ENCODE results near the gene DGKE. TPM values are rescaled to one million over a fixed set of nuclear protein-coding genes. Genes with fewer than 3 reads are reported as not detected.

The DGKE gene
- total and polyA plus RNA-seq, 2 experiments from 2014 or later = 1.2 to 5.5 TPM

DNA sequence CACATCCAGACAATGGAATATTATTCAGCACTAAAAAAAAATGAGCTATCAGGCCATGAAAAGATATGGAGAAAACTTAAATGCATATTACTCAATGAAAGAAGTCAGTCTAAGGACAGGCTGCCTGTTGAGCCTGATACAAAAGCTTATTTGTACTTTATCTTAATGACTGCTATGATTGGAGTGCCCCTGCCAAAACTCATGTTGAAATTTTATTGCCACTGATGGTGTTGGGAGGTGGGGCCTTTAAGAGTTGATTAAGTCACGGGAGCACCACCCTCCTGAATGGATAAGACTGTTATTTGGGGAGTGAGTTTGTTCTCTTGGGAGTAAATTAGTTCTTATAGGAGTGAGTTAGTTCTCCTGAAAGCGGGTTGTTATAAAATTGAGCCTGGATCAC, 10.1 kb upstream of the DGKE start:
- no peaks in the 10 kb centered on the region for H3K9me3 ChIP-seq (ENCODE audit: low read depth)
- H3K4me2 ChIP-seq = no peak overlapping the region
- no peaks in the 10 kb centered on the region for H4K20me1 ChIP-seq (ENCODE audit: insufficient read depth, poor library complexity, severe bottlenecking)
- no peak overlapping the region for H3K27ac ChIP-seq
- no peaks in the 10 kb centered on the region for H3K79me2 ChIP-seq
- no peaks in the 10 kb centered on the region for H3K9me2 ChIP-seq (replicated peaks; ENCODE audit: insufficient read depth)
- WGBS (ENCODE audit: low lambda C conversion rate, missing lambda C conversion rate) = 80% methylated on average over 2 of the region's 2 CpGs
- H3K4me1 ChIP-seq (ENCODE audit: insufficient read depth) = no peaks in the 10 kb centered on the region
- H3K36me3 ChIP-seq (replicated peaks; ENCODE audit: insufficient read depth, low read depth) = no peaks in the 10 kb centered on the region
- TF ChIP-seq, protein P1, sequence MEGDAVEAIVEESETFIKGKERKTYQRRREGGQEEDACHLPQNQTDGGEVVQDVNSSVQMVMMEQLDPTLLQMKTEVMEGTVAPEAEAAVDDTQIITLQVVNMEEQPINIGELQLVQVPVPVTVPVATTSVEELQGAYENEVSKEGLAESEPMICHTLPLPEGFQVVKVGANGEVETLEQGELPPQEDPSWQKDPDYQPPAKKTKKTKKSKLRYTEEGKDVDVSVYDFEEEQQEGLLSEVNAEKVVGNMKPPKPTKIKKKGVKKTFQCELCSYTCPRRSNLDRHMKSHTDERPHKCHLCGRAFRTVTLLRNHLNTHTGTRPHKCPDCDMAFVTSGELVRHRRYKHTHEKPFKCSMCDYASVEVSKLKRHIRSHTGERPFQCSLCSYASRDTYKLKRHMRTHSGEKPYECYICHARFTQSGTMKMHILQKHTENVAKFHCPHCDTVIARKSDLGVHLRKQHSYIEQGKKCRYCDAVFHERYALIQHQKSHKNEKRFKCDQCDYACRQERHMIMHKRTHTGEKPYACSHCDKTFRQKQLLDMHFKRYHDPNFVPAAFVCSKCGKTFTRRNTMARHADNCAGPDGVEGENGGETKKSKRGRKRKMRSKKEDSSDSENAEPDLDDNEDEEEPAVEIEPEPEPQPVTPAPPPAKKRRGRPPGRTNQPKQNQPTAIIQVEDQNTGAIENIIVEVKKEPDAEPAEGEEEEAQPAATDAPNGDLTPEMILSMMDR (IDR thresholded peaks at IDR 0.05; ENCODE audit: poor library complexity) = no peak
- TF ChIP-seq EZH2 (IDR thresholded peaks at IDR 0.05; ENCODE audit: borderline replicate concordance) (no peak), EZH2phosphoT487 (IDR thresholded peaks at IDR 0.05; ENCODE audit: low read depth, severe bottlenecking, unreplicated experiment) (no peak)
- H2AFZ ChIP-seq = no peak overlapping the region
- H3K4me3 ChIP-seq = no peak overlapping the region
- H3K27me3 ChIP-seq = no peaks in the 10 kb centered on the region
- DNase-seq (ENCODE audit: low spot score) = no peak

DNA sequence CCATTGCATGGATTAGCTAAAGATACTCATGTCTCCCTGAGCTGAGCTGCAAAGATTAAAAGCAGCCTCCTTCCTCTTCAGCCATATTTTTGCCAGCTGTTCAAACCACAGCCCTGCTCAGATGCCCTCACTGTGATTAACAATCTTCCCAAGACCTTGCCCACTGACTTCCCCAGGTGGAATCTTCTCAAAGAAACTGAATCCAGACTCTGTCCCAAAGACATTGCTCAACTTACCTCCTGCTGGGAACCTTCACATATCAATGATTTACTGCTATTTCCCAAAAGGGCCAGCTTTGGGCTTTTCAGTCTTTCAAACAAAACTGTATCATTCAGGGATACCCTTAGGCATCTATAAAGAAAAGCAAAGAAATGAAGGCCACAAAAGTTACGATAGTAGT, 9.4 kb upstream of the DGKE start:
- 84% methylated on average over 1 of the region's 1 CpG for WGBS (ENCODE audit: low lambda C conversion rate, missing lambda C conversion rate)
- TF ChIP-seq EZH2phosphoT487 (IDR thresholded peaks at IDR 0.05; ENCODE audit: low read depth, severe bottlenecking, unreplicated experiment) = no peak
- TF ChIP-seq, protein P1 (IDR thresholded peaks at IDR 0.05; ENCODE audit: poor library complexity) = no peak
- TF ChIP-seq EZH2 (IDR thresholded peaks at IDR 0.05; ENCODE audit: borderline replicate concordance) = no peak
- no peak for DNase-seq (ENCODE audit: low spot score)
- Histone ChIP-seq H3K4me2 (no peak overlapping the region), H3K9me2 (replicated peaks; ENCODE audit: insufficient read depth) (no peaks in the 10 kb centered on the region), H3K79me2 (no peaks in the 10 kb centered on the region), H3K36me3 (replicated peaks; ENCODE audit: insufficient read depth, low read depth) (no peaks in the 10 kb centered on the region), H4K20me1 (ENCODE audit: insufficient read depth, poor library complexity, severe bottlenecking) (no peaks in the 10 kb centered on the region), H3K27me3 (no peaks in the 10 kb centered on the region), H3K27ac (no peak overlapping the region), H3K4me3 (no peak overlapping the region), H3K9me3 (ENCODE audit: low read depth) (no peaks in the 10 kb centered on the region), H3K4me1 (ENCODE audit: insufficient read depth) (no peaks in the 10 kb centered on the region), H2AFZ (no peak overlapping the region)

DNA sequence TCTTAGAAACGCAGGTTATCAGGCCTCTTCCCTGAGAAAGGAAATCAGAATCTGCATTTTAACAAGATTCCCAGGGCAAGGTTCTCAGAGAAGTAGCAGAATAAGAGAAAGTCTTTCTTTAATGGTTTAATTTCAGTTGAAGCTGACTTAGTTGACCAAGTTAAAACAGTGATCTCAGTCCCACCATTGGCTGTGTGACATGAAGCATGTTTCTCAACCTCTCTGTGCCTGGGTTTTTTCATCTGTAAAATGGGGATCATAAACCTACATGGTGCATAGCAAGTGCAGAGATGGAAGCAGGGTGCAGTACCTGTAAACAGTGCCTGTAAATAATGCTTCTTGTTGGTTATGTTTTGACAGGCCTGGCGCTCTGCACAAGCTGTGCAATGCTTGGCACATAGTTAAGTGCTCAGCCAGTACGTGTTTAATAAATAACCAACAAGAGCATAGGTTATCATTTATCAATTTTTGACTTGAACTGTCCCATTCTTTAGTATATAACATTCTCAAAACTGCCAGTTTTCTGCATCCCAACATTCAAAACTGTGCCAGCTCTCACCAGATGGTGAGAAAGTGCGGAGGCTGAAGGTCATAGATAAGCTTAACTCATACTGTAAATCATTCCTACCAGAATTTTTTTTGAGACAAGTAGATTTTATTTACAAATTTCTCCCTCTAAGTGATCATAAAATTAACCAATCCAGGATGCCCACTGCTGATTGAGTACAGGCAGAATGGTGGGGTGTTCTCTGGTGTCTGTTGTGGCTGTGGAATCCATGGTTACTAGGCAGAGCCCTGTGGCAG, 7.1 kb upstream of the DGKE start:
- Histone ChIP-seq H3K4me3 (no peak overlapping the region), H3K4me2 (no peak overlapping the region), H3K9me2 (replicated peaks; ENCODE audit: insufficient read depth) (no peaks in the 10 kb centered on the region), H4K20me1 (ENCODE audit: insufficient read depth, poor library complexity, severe bottlenecking) (no peaks in the 10 kb centered on the region), H3K36me3 (replicated peaks; ENCODE audit: insufficient read depth, low read depth) (no peaks in the 10 kb centered on the region), H3K9me3 (ENCODE audit: low read depth) (no peaks in the 10 kb centered on the region), H3K27ac (no peak overlapping the region), H3K79me2 (peaks cover 4% of the 10 kb centered on the region), H3K4me1 (ENCODE audit: insufficient read depth) (no peaks in the 10 kb centered on the region), H2AFZ (no peak overlapping the region), H3K27me3 (no peaks in the 10 kb centered on the region)
- no peak for DNase-seq (ENCODE audit: low spot score)
- TF ChIP-seq EZH2 (IDR thresholded peaks at IDR 0.05; ENCODE audit: borderline replicate concordance) (no peak), EZH2phosphoT487 (IDR thresholded peaks at IDR 0.05; ENCODE audit: low read depth, severe bottlenecking, unreplicated experiment) (no peak)
- TF ChIP-seq, protein P1 (IDR thresholded peaks at IDR 0.05; ENCODE audit: poor library complexity) = no peak
- 84% methylated on average over 4 of the region's 4 CpGs for WGBS (ENCODE audit: low lambda C conversion rate, missing lambda C conversion rate)
